GM18502 (cell line): ENCODE results near the gene ETFB.
"Not testable (repeated sequence)": the region's sequence is repeated elsewhere in the genome, so short reads cannot be mapped to it uniquely, and the experiment has no call there.

Experiments used
- ATAC-seq: cut with Tn5 transposase; IDR thresholded peaks from one replicate; pipeline ENCODE4 v1.9.1; 2021; ENCODE audit warnings: mild to moderate bottlenecking; ENCODE audit not compliant: unreplicated experiment, poor library complexity

The ETFB gene

DNA sequence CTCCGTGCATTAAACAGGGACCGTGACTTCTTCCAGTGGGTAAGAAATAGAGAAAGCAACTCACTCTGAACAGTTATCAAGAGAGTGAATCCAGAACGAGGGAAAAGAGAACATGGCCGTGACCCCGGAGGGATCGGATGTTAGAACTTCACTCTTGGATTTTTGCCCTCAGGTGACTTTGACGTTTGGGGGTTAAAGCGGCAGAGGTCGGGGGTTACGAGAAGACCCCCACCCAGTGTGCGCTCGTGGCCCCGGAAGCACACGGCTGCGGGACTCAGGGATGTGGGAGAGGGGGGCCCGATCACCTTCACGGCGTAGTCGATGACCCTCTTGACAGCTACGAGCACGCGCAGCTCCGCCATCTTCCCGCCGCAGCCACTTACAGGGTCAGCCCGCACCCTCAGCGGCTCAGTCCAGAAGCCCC is at the start of gene ETFB:
Gene ETFB (minus strand): TSS at position 424 of the 424 bp plus-strand sequence. CDS start 62 bp downstream, at position 362.
- ATAC-seq: no peak

- no peak for ATAC-seq
Measured at GRCh38 chr19:51415187-51415586, 49.0 kb upstream of the ETFB start.

- no peak for ATAC-seq
Measured at GRCh38 chr19:51410950-51411748, 45.0 kb upstream of the ETFB start.

- ATAC-seq: no peak
Measured at GRCh38 chr19:51407511-51408131, 41.4 kb upstream of the ETFB start.

- ATAC-seq: no peak
Measured at GRCh38 chr19:51402117-51402516, 35.9 kb upstream of the ETFB start.

GRCh38 chr19:51399936-51400335 is 33.7 kb upstream of the ETFB start:
- ATAC-seq: not testable (repeated sequence)

DNA sequence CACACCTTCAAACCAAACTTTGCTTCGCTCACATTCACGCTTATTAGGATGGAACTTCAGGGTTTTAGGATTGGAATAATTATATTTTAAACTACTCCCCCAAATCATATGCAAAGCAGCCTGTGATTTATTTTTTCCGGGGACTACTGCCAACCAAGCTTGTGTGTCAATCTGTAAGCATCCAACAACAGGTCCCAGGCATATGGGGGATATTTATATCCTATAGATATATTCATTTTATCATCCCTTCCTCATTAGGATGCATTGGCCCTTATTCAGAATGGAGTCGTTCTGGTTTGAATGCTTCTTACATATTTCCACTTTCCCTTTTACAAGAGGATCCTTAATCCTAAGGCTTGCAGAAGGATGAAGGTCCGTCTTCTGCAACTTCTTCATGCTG is 33.0 kb upstream of the ETFB start:
- no peak for ATAC-seq

DNA sequence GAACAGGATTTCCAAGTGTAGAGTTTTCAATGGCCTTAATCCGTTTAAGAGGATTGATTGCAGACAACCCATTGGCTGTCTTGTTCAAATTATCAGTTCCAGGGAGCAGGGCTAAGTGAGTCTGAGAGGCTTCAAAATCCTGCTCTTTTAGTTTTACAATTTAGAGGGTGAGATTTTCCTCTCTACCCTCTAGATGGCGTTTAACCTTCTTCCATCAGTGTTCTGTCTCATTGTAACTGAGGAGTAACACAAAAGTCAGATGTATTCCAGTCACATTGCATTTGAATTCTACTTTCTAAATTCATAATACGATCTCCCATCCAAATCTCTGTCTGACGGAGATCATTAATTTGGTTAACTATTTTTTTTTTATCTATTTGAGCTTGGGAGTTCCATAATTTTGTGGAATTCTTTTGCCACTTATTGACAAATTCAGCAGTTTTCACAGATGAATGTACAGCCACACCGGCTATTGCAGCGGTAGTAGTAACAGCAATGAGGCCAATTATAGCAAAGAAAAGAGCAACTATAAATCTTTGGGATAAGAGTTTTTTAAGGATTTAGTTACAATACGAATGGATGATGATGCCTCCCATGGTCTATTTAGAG is 32.0 kb upstream of the ETFB start:
- ATAC-seq: no peak

GRCh38 chr19:51397453-51397852 is 31.3 kb upstream of the ETFB start:
- ATAC-seq: not testable (repeated sequence)

DNA sequence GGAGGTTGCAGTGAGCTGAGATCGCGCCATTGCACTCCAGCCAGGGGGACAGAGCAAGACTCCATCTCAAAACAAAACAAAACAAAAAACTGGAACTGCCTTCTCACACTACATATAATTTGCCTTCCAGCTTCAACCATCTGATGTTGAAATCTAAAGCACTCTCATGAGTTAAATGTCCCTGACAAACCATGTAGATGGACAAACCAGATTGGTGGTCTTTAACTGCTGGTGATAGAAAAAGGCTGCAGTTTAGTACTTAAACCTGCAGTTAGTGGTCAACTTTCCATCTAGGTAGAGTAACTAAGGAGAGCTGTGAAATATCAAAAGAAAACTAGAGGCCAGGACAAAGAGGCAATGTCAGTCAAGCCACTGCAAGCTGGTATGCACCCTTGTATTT is 30.0 kb upstream of the ETFB start:
- ATAC-seq: no peak

- peak; percentile 81 for ATAC-seq
Measured at GRCh38 chr19:51394050-51394836, 28.1 kb upstream of the ETFB start.

DNA sequence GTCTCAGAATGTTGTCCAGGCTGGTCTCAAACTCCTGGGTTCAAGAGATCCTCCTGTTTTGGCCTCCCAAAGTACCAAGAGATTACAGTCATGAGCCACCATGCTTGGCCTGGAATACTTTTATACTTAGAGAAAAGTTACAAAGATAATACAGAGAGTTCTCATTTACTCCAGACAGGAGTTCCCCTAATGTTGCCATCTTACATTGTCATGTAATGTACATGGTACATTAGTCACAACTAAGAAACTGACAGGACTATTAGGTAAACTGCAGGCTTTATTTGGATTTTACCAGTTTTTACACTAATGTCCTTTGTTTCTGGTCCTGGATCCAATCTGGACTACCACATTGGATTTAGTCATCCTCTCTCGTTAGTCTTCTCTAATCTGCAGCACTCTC is 26.5 kb upstream of the ETFB start:
- no peak for ATAC-seq

GRCh38 chr19:51391073-51391611 is 25.0 kb upstream of the ETFB start:
- no peak for ATAC-seq

DNA sequence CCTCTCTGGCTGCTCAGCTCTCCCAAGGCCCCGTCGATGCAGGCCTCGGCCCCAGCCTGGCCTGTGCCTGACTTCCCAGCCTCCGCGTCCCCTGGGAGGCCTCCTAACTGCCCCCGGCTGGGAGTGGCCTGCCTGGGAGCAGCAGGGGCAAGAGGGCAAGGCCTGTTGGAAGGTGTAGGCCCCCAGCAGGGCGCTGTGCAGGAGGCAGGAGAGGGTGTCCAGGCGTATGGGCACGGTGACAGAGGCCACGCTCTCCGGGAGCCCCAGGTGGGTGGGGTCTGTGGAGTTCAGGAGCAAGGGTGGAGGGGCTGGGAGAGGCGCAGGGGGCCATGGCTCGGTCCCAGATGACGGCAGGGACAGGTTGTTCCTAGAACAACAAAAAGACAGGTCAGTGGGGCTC is 23.0 kb upstream of the ETFB start:
- ATAC-seq: no peak

DNA sequence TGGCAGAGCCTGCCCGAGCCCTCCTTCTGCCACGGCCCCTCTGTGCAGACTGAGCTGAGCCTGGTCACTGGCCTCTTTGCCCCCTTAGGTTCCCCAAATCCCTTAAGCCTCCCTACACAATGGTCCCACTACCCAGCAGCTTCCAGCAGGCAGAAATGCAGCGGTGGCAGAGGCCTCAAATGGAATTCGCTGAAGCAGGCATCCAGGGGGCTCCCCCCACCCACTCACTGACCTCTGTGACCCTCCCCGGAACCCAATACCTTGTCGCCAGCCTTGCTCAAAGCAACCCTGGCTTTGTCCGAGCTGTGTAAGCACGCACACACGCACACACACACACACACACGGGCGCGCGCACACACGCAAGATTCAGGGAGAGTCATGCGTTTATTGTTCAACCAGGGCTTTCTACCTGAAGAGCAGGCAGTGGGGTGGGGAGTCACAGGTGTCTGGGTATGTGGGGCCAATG is 21.8 kb upstream of the ETFB start, which contains the start of gene LIM2:
Gene LIM2 (minus strand): TSS at position 51 of the 466 bp plus-strand sequence. CDS start 531 bp downstream, outside the sequence.
- ATAC-seq: no peak

DNA sequence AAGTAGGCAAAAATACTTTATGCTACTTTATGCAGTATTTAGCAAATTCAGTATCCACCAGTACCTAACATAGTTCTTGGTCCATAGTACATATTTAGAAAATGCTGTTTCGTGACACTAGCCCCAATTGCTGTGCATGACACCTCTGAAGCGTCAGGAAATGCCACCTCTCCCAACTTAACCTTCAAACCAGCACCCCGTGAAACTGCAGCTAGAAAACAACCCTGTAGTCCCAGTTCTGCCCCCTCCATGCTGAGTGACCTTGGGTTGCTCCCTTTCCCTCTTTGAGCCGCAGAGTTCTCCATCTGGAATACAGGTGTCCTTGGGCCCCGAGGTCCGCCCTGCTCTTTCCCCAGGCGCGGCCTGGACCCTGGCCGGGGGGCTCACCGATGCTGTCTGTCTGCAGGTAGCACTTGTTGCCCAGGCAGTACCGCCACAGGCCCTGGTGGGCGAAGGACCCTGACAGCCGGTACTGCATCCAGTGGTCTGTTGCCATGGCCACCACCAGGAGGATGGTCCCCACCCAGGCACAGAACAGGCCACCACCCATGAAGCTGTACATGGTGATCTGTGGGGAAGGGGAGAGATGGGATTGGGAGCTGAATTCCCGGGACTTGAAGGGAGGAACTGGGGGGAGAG is 20.8 kb upstream of the ETFB start:
- ATAC-seq: no peak

DNA sequence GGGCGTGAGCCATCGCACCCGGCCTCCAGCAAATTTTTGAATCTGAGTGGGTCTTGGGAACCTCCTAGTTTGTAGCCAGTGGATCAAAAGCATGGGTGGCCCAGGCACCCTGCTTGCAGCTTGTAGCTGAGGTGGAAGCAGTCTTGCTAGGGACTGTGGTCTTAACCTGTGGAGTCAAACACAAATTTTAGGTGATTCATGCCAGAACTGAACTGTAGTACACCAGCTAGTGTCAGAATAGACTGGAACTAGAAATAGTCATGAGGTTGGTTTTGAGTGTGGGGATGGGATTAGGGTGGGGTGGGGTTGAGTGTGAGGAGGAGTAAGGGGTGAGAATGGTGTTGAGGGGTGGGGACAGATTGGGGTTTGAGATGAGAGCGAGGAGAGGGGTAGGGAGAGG is 15.8 kb upstream of the ETFB start:
- no peak for ATAC-seq

DNA sequence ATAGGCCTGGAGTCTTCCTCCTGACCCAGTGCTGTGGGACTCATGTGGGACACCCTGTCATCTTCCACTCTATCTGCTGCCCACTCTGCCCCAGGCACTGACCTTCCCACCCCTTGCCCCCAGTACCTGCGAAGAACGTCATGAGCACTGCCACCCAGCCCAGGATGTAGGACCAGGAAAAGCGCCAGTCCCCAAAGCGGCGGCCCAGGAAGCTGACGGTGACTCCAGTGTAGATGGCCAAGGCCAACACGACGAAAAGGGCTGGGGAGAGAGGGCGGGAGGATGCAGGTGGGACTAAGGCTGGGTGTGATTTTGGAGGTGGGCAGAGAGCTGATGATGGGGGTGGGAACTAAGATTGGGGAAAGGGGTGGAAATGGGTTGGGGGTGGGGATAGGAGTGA is 14.2 kb upstream of the ETFB start:
- no peak for ATAC-seq

- no peak for ATAC-seq
Measured at GRCh38 chr19:51377422-51377821, 11.2 kb upstream of the ETFB start.
